CD4-positive, alpha-beta T cell treated with Interleukin-4 for 1 hour (primary cell): ENCODE results near the gene FSD1L.
"Not testable (repeated sequence)": the region's sequence is repeated elsewhere in the genome, so short reads cannot be mapped to it uniquely, and the experiment has no call there.

Experiments
- DNase-seq, 2 donors: peaks; one replicate each; pipeline ENCODE4 v3.0.0-alpha.2; 2020 to 2022

Gene FSD1L

GRCh38 chr9:105579952-105580351, 132.1 kb downstream of the FSD1L start:
- DNase-seq: not testable (repeated sequence)

DNA sequence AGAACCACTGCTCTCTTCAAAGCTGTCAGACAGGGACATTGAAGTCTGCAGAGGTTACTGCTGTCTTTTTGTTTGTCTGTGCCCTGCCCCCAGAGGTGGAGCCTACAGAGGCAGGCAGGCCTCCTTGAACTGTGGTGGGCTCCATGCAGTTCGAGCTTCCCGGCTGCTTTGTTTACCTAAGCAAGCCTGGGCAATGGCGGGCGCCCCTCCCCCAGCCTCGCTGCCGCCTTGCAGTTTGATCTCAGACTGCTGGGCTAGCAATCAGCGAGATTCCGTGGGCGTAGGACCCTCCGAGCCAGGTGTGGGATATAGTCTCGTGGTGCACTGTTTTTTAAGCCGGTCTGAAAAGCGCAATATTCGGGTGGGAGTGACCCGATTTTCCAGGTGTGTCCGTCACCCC, 133.7 kb downstream of the FSD1L start:
- DNase-seq: not testable (repeated sequence)

DNA sequence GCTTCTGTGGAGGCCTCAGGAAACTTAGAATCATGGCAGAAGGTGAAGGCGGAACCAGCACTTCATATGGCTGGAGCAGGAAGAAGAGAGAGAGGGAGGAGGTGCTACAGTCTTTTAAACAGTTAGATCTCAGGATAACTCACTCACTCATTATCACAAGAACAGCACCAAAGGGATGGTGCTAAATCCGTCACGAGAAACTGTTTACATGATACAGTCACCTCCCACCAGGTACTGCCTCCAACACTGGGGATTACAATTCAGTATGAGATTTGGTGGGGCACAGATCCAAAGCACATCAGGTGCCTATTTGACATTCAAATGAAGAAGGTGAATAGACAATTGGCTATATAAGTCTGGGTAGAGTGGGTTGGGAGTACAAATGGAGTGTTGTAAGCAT, 145.3 kb downstream of the FSD1L start:
- DNase-seq: no peak
